B cell (primary cell): Measurements from ENCODE around the gene CNGA2. TPM values are rescaled to one million over a fixed set of nuclear protein-coding genes. Genes with fewer than 3 reads are reported as not detected.

Source experiments
- ATAC-seq: fragments of 200-7000 bp; cut with Tn5 transposase; one replicate; pipeline ENCODE4 v1.10.0; 2021; ENCODE audit warnings: low read depth, mild to moderate bottlenecking, moderate number of reproducible peaks, moderate library complexity
- CTCF ChIA-PET: fragments of 350-600 bp; sonication (Branson Sonifier 250); formaldehyde crosslinking; loops from one replicate; lab custom pipeline; 2021; ENCODE audit warnings: antibody characterized with exemption, inconsistent platforms; lab: Charles Lee
- POLR2A ChIA-PET: fragments of 350-600 bp; sonication (Branson Sonifier 250); formaldehyde crosslinking; loops from one replicate; lab custom pipeline; 2021; ENCODE audit warnings: antibody characterized with exemption; lab: Charles Lee
- DNase-seq: peaks from one replicate; pipeline ENCODE4 v3.0.0; 2013
- H2AFZ ChIP-seq: 2 replicates; pipeline ENCODE4 v1.6.1; 2012; ENCODE audit warnings: mild to moderate bottlenecking, low read depth, low read length; ENCODE audit not compliant: insufficient read depth, poor library complexity, severe bottlenecking
- H3K27ac ChIP-seq, 2 donors: 1 replicate in 1 of 2; 2 replicates in 1 of 2; pipeline ENCODE4 v1.5.1; 2012 to 2013; ENCODE audit warnings: low read length in 2 of 2, mild to moderate bottlenecking in 2 of 2, moderate library complexity in 1 of 2
- H3K27me3 ChIP-seq, 4 experiments: fragments of 200-600 bp in 1 of 4; sonication (generic) in 1 of 4; replicated peaks in 1 of 4; 1 replicate in 2 of 4; 2 replicates in 2 of 4; pipeline versions ENCODE4 v1.6.1 to v1.7.0; 2013 to 2016; ENCODE audit warnings: low read length in 3 of 4, mild to moderate bottlenecking in 2 of 4, mixed read lengths in 1 of 4, moderate library complexity in 1 of 4; ENCODE audit not compliant: insufficient read depth in 4 of 4, control insufficient read depth in 3 of 4; ENCODE audit errors: control extremely low read depth in 1 of 4
- H3K36me3 ChIP-seq, 2 experiments: replicated peaks in 1 of 2; 1 replicate in 1 of 2; 2 replicates in 1 of 2; pipeline versions ENCODE4 v1.6.1 to v1.7.1; 2013; ENCODE audit warnings: low read length in 1 of 2; ENCODE audit not compliant: insufficient read depth in 2 of 2, control insufficient read depth in 1 of 2; ENCODE audit errors: control extremely low read depth in 1 of 2, extremely low read depth in 1 of 2
- H3K4me1 ChIP-seq, 2 donors: fragments of 200-600 bp in 1 of 2; sonication (generic) in 1 of 2; 1 replicate in 1 of 2; 2 replicates in 1 of 2; pipeline versions ENCODE4 v1.5.1 to v1.6.1; 2013 to 2017; ENCODE audit warnings: low read length in 2 of 2; ENCODE audit not compliant: control insufficient read depth in 2 of 2, insufficient read depth in 2 of 2
- H3K4me2 ChIP-seq: replicated peaks from 2 replicates; pipeline ENCODE3; 2012; ENCODE audit warnings: mild to moderate bottlenecking, low read depth, low read length; ENCODE audit not compliant: poor library complexity, severe bottlenecking
- H3K4me3 ChIP-seq, 5 experiments: fragments of 200-600 bp in 1 of 5; sonication (generic) in 1 of 5; 1 replicate in 3 of 5; 2 replicates in 2 of 5; pipeline versions ENCODE4 v1.5.1 to v1.7.0; 2011 to 2016; ENCODE audit warnings: low read length in 4 of 5, mild to moderate bottlenecking in 4 of 5, low read depth in 2 of 5, control low read depth in 1 of 5, moderate library complexity in 1 of 5; ENCODE audit not compliant: insufficient read depth in 1 of 5; ENCODE audit errors: control extremely low read depth in 1 of 5, extremely low read depth in 1 of 5
- H3K79me2 ChIP-seq: fragments of 200-600 bp; sonication (generic); one replicate; pipeline ENCODE4 v1.6.0; 2016; ENCODE audit warnings: low read length; ENCODE audit not compliant: control insufficient read depth, insufficient read depth
- H3K9ac ChIP-seq: fragments of 200-600 bp; sonication (generic); 2 replicates; pipeline ENCODE4 v1.6.1; 2017; ENCODE audit warnings: mild to moderate bottlenecking, low read length, moderate library complexity
- H3K9me3 ChIP-seq, 3 donors: one replicate each; pipeline versions ENCODE4 v1.6.1 to v1.7.1; 2013; ENCODE audit warnings: low read length in 2 of 3; ENCODE audit not compliant: control insufficient read depth in 2 of 3, insufficient read depth in 1 of 3; ENCODE audit errors: control extremely low read depth in 1 of 3
- H4K20me1 ChIP-seq: 2 replicates; pipeline ENCODE4 v1.6.0; 2012; ENCODE audit warnings: mild to moderate bottlenecking, low read length; ENCODE audit not compliant: insufficient read depth, control insufficient read depth, poor library complexity, severe bottlenecking
- H3K27ac Mint-ChIP-seq: one replicate; pipeline ENCODE4 v1.8.0; 2021; ENCODE audit warnings: mixed read lengths
- H3K27me3 Mint-ChIP-seq: one replicate; pipeline ENCODE4 v1.8.0; 2021; ENCODE audit warnings: mixed read lengths
- H3K4me1 Mint-ChIP-seq: one replicate; pipeline ENCODE4 v1.8.0; 2021; ENCODE audit warnings: mixed read lengths
- H3K4me3 Mint-ChIP-seq: one replicate; pipeline ENCODE4 v1.8.0; 2021; ENCODE audit warnings: mixed read lengths
- H3K9me3 Mint-ChIP-seq: one replicate; pipeline ENCODE4 v1.8.0; 2022; ENCODE audit warnings: mixed read lengths; ENCODE audit not compliant: insufficient read depth
- EZH2 ChIP-seq: IDR thresholded peaks from 2 replicates; pipeline ENCODE4 v1.6.1; 2012; ENCODE audit warnings: borderline replicate concordance, low read depth, mild to moderate bottlenecking, moderate library complexity, low read length; ENCODE audit not compliant: insufficient read depth, poor library complexity, severe bottlenecking
- WGBS: methylation state at CpG from one replicate; pipeline ENCODE4 v1.1.5; 2013; ENCODE audit warnings: missing lambda C conversion rate; ENCODE audit not compliant: insufficient coverage; 5-methylcytosine and 5-hydroxymethylcytosine counted together
- intact Hi-C: fragments of 100-400 bp; cut with micrococcal nuclease; formaldehyde crosslinking; loops from one replicate; pipeline ENCODE4 v1.10.0; 2022
- polyA plus RNA-seq: library from polyadenylated mRNA; depleted of rRNA; stranded (reverse); fragments of >200 nt; gene quantifications from 2 replicates; pipeline ENCODE4 v1.2.3, GENCODE V29; 2012
- total RNA-seq, 2 donors: library from RNA; stranded (reverse); fragments of 120-200 nt in 1 of 2; gene quantifications; 1 replicate in 1 of 2; 2 replicates in 1 of 2; pipeline versions ENCODE4 v1.2.3 to v1.2.4, GENCODE V29; 2013 to 2022
- TF ChIP-seq, protein P1 (sequence below): fragments of 200-600 bp; IDR thresholded peaks from one replicate; pipeline ENCODE4 v1.8.0; 2022; ENCODE audit warnings: antibody characterized with exemption, mild to moderate bottlenecking

Gene CNGA2
- total and polyA plus RNA-seq, 2 donors (not counting 1 experiment from before 2014, with no cell fraction given), result not detected

- Mint-ChIP-seq H3K4me1 (no peaks in the 10 kb centered on the region), H3K9me3 (no peaks in the 10 kb centered on the region), H3K4me3 (no peak overlapping the region), H3K27ac (no peak overlapping the region), H3K27me3 (no peaks in the 10 kb centered on the region)
- no peak overlapping the region for H2AFZ ChIP-seq
- no peaks in the 10 kb centered on the region for H3K27me3 ChIP-seq
- TF ChIP-seq EZH2, result no peak
- TF ChIP-seq, protein P1, sequence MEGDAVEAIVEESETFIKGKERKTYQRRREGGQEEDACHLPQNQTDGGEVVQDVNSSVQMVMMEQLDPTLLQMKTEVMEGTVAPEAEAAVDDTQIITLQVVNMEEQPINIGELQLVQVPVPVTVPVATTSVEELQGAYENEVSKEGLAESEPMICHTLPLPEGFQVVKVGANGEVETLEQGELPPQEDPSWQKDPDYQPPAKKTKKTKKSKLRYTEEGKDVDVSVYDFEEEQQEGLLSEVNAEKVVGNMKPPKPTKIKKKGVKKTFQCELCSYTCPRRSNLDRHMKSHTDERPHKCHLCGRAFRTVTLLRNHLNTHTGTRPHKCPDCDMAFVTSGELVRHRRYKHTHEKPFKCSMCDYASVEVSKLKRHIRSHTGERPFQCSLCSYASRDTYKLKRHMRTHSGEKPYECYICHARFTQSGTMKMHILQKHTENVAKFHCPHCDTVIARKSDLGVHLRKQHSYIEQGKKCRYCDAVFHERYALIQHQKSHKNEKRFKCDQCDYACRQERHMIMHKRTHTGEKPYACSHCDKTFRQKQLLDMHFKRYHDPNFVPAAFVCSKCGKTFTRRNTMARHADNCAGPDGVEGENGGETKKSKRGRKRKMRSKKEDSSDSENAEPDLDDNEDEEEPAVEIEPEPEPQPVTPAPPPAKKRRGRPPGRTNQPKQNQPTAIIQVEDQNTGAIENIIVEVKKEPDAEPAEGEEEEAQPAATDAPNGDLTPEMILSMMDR, result no peak
- no peaks in the 10 kb centered on the region for H3K4me1 ChIP-seq
- no peaks in the 10 kb centered on the region for H3K36me3 ChIP-seq
- ATAC-seq (no peak), DNase-seq (no peak)
- ChIA-PET POLR2A (no interaction called here), CTCF (no interaction called here)
- H3K4me3 ChIP-seq, result no peak overlapping the region
- no peaks in the 10 kb centered on the region for H4K20me1 ChIP-seq
- H3K79me2 ChIP-seq, result no peaks in the 10 kb centered on the region
- H3K9me3 ChIP-seq, result no peaks in the 10 kb centered on the region
- intact Hi-C loops, result no loop called here
- WGBS, result 82% methylated on average over 4 of the region's 7 CpGs
- H3K27ac ChIP-seq, result no peak overlapping the region
- no peak overlapping the region for H3K4me2 ChIP-seq
- H3K9ac ChIP-seq, result no peak overlapping the region
These were observed 4.2 kb downstream of the CNGA2 start for GRCh38 chrX:151738751-151739150.

DNA sequence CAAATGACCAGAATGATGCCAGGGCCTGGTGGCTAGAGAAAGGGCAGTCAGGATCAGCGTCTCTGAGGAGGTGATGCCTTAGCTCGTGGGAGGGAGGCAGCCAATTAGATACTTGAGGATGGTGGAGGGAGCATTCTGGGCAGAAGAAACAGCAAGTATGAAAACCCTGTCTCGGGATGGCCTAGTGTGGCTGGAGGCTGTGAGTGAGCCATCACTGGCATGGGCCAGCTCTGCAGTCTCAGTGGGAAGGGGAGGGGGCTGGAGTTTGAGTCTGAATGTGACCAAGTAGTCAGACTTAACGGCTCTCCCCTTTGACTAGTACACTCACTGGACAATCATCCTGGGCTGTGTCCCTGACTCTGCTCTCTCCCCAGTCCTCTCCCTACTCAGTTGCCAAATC is 7.1 kb downstream of the CNGA2 start:
- no peaks in the 10 kb centered on the region for H3K4me1 ChIP-seq
- H3K9me3 ChIP-seq, result no peaks in the 10 kb centered on the region
- Mint-ChIP-seq H3K27ac (no peak overlapping the region), H3K27me3 (no peaks in the 10 kb centered on the region), H3K9me3 (no peaks in the 10 kb centered on the region), H3K4me3 (no peak overlapping the region), H3K4me1 (no peaks in the 10 kb centered on the region)
- H3K36me3 ChIP-seq, result no peaks in the 10 kb centered on the region
- POLR2A ChIA-PET, result no interaction called here
- no peak for ATAC-seq
- DNase-seq, result no peak
- no peak overlapping the region for H3K4me3 ChIP-seq
- no peaks in the 10 kb centered on the region for H4K20me1 ChIP-seq
- CTCF ChIA-PET, result no interaction called here
- H3K27me3 ChIP-seq, result no peaks in the 10 kb centered on the region
- H2AFZ ChIP-seq, result no peak overlapping the region
- intact Hi-C loops, result no loop called here
- no peak overlapping the region for H3K27ac ChIP-seq
- no CpG with 5 or more reads among the region's 4 CpGs for WGBS
- no peak overlapping the region for H3K9ac ChIP-seq
- H3K79me2 ChIP-seq, result no peaks in the 10 kb centered on the region
- TF ChIP-seq EZH2, result no peak
- TF ChIP-seq, protein P1, result no peak
- no peak overlapping the region for H3K4me2 ChIP-seq
